Activated CD8-positive, alpha-beta T cell treated with anti-CD3 and anti-CD28 coated beads for 36 hours (primary cell): Measurements from ENCODE around the gene SH3BP4. TPM values are rescaled to one million over a fixed set of nuclear protein-coding genes. Genes with fewer than 3 reads are reported as not detected.

Source experiments
- ATAC-seq: fragments of 200-7000 bp; cut with Tn5 transposase; one replicate; pipeline ENCODE4 v1.10.0; 2021; ENCODE audit warnings: mild to moderate bottlenecking, moderate library complexity
- CTCF ChIA-PET: fragments of 350-600 bp; sonication (Branson Sonifier 250); formaldehyde crosslinking; loops from one replicate; lab custom pipeline; 2021; ENCODE audit warnings: antibody characterized with exemption; lab: Charles Lee
- POLR2A ChIA-PET: fragments of 350-600 bp; sonication (Branson Sonifier 250); formaldehyde crosslinking; loops from one replicate; lab custom pipeline; 2021; ENCODE audit warnings: antibody characterized with exemption; lab: Charles Lee
- DNase-seq: peaks from one replicate; pipeline ENCODE4 v3.0.0-alpha.2; 2020
- H3K27ac Mint-ChIP-seq: one replicate; pipeline ENCODE4 v1.8.0; 2021; ENCODE audit warnings: mild to moderate bottlenecking, mixed read lengths
- H3K27me3 Mint-ChIP-seq: one replicate; pipeline ENCODE4 v1.8.0; 2021; ENCODE audit warnings: mixed read lengths
- H3K36me3 Mint-ChIP-seq: one replicate; pipeline ENCODE4 v1.8.0; 2021; ENCODE audit warnings: low read depth, mixed read lengths
- H3K4me1 Mint-ChIP-seq: one replicate; pipeline ENCODE4 v1.8.0; 2021; ENCODE audit warnings: low read depth, mixed read lengths
- H3K4me3 Mint-ChIP-seq: one replicate; pipeline ENCODE4 v1.8.0; 2021; ENCODE audit warnings: mild to moderate bottlenecking, moderate library complexity, mixed read lengths
- H3K9me3 Mint-ChIP-seq: one replicate; pipeline ENCODE4 v1.8.0; 2021; ENCODE audit warnings: mixed read lengths
- intact Hi-C: fragments of 100-400 bp; cut with micrococcal nuclease; formaldehyde crosslinking; loops from one replicate; pipeline ENCODE4 v1.10.0; 2022
- total RNA-seq, 2 experiments: library from RNA; stranded (reverse); gene quantifications; one replicate each; pipeline ENCODE4 v1.2.3, GENCODE V29; 2021
- TF ChIP-seq, protein P1 (sequence below): fragments of 200-600 bp; IDR thresholded peaks from one replicate; pipeline ENCODE4 v1.8.0; 2022; ENCODE audit warnings: antibody characterized with exemption, mild to moderate bottlenecking

The SH3BP4 gene
- total RNA-seq, 2 experiments from 2014 or later, result 0.14 to 0.54 TPM

DNA sequence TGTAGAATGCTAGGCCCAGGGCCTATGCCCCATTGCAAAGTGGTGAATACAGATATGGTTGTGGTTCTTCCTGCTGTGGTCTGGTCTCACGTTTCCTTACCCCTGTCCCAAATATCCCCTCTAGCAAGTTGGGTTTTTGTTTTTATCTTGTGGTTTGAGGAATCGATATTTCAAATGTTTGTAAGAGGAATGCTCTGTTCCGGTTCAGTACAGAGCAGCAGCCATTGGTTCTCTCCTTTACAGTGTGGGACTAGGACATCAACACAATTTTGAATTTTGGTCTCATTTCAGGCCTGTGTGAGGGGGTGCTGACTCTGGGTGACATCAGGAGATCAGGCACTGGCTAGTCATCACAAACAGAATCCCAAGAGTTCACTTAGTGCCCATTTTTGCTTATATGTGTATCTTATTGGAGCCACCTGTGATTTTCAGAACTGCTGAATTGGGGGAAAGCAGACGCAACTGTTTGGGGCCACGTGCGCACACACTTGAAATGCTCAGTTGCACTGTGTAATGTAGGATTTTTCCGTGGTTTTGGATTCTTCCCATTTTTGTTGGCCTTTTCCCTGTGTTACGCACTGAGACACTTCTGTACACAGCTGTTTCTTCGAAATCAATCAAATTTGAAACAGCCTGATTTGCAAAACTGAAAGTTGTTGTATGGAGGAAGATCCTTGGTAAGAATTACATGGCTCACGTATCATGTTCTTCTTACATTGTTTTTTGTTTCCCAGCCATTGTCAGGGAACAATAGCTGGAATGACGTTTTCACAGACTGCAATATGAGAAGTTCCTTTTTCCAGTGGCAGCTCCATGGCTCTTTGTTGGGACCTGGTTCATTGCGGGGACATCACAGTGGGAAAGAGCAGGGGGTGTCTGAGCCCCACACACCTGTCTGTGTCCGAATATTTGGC is 8.6 kb downstream of the SH3BP4 start:
- TF ChIP-seq, protein P1, sequence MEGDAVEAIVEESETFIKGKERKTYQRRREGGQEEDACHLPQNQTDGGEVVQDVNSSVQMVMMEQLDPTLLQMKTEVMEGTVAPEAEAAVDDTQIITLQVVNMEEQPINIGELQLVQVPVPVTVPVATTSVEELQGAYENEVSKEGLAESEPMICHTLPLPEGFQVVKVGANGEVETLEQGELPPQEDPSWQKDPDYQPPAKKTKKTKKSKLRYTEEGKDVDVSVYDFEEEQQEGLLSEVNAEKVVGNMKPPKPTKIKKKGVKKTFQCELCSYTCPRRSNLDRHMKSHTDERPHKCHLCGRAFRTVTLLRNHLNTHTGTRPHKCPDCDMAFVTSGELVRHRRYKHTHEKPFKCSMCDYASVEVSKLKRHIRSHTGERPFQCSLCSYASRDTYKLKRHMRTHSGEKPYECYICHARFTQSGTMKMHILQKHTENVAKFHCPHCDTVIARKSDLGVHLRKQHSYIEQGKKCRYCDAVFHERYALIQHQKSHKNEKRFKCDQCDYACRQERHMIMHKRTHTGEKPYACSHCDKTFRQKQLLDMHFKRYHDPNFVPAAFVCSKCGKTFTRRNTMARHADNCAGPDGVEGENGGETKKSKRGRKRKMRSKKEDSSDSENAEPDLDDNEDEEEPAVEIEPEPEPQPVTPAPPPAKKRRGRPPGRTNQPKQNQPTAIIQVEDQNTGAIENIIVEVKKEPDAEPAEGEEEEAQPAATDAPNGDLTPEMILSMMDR, result no peak
- POLR2A ChIA-PET, result interaction anchor here (0.7 kb wide), 1 partner anchor 756 kb away, joined by 3 read pairs; no protein-coding TSS in a partner anchor
- Mint-ChIP-seq H3K9me3 (no peaks in the 10 kb centered on the region), H3K4me3 (no peak overlapping the region), H3K27ac (no peak overlapping the region), H3K27me3 (peaks cover 10% of the 10 kb centered on the region), H3K36me3 (no peaks in the 10 kb centered on the region), H3K4me1 (no peaks in the 10 kb centered on the region)
- CTCF ChIA-PET, result no interaction called here
- intact Hi-C loops, result no loop called here
- no peak for ATAC-seq
- no peak for DNase-seq

DNA sequence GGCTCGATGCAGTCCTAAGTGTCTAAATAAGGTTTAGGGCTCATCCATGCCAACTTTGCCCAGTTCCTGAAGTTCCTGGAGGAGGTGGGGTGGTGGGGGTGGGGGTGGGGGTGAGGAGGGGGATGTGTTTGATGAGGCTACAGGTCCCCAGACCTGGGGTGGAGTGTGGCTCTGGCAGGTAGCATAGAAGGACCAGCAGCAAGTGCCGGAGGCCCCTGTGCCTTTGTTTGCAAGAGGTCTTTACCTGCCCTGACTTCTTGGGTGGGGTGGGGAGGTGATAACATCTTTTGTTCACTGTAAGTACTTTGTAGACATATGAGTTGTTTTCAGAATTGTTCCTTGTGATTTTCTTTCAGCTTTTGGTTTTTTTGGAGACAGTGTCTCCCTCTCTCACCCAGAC is 10.0 kb downstream of the SH3BP4 start:
- Mint-ChIP-seq H3K9me3 (no peaks in the 10 kb centered on the region), H3K27ac (no peak overlapping the region), H3K4me3 (no peak overlapping the region), H3K27me3 (peaks cover 6% of the 10 kb centered on the region), H3K36me3 (no peaks in the 10 kb centered on the region), H3K4me1 (no peaks in the 10 kb centered on the region)
- DNase-seq (no peak), ATAC-seq (no peak)
- TF ChIP-seq, protein P1, result no peak
- POLR2A ChIA-PET, result no interaction called here
- intact Hi-C loops, result no loop called here
- CTCF ChIA-PET, result no interaction called here

GRCh38 chr2:234963773-234964615 is 12.2 kb downstream of the SH3BP4 start:
- ATAC-seq (no peak), DNase-seq (no peak)
- H3K36me3 Mint-ChIP-seq, result no peaks in the 10 kb centered on the region
- no peaks in the 10 kb centered on the region for H3K9me3 Mint-ChIP-seq
- intact Hi-C loops, result no loop called here
- no peak overlapping the region for H3K27ac Mint-ChIP-seq
- H3K4me1 Mint-ChIP-seq, result no peaks in the 10 kb centered on the region
- POLR2A ChIA-PET, result no interaction called here
- CTCF ChIA-PET, result no interaction called here
- H3K27me3 Mint-ChIP-seq, result peaks cover 2% of the 10 kb centered on the region
- TF ChIP-seq, protein P1, result no peak
- H3K4me3 Mint-ChIP-seq, result no peak overlapping the region

DNA sequence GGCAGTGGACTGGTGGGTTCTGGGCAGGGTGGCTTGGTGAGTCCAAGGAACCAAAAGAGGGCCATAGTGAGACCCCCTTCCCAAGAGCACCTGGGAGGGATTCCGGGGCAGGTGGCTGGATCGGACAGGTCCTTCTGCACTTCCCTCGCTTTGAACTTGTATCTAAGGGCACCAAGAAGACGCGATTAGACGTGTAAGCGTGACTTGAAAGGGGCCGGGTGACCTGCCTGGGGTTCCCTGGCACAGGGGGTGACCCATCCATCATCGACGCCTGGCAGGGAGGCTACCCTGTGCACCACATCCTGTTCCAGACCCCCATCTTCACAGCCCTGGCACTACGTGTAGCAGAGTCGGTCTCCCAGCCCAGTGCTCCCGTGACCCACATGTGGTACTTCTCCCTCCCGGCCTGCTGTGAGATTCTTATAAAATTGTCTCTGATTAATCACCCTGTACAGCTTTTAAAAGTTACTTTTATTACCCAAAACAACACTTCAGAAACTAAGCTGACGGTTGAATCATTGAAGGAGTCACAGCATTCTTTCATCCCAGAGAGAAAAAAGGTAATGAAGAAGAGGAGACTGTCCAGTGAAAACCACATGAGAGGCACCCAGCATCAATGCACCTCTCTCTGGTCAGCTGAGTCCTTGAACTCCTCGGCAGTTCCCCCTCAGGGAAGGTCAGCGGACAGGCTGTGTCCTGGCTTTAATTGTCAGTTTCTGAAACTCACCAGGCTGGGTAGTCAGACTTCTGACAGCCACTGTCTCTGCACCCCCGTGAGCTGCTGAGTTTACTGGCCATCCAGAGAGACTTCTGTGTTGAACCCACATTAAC is 13.0 kb downstream of the SH3BP4 start:
- no peak overlapping the region for H3K27ac Mint-ChIP-seq
- no peak for ATAC-seq
- no peaks in the 10 kb centered on the region for H3K4me1 Mint-ChIP-seq
- no peaks in the 10 kb centered on the region for H3K9me3 Mint-ChIP-seq
- POLR2A ChIA-PET, result no interaction called here
- peaks cover 4% of the 10 kb centered on the region for H3K27me3 Mint-ChIP-seq
- DNase-seq, result no peak
- H3K4me3 Mint-ChIP-seq, result no peak overlapping the region
- CTCF ChIA-PET, result no interaction called here
- TF ChIP-seq, protein P1, result no peak
- H3K36me3 Mint-ChIP-seq, result no peaks in the 10 kb centered on the region
- intact Hi-C loops, result no loop called here
